ENCODE results near the gene GHR.

The GHR gene

DNA sequence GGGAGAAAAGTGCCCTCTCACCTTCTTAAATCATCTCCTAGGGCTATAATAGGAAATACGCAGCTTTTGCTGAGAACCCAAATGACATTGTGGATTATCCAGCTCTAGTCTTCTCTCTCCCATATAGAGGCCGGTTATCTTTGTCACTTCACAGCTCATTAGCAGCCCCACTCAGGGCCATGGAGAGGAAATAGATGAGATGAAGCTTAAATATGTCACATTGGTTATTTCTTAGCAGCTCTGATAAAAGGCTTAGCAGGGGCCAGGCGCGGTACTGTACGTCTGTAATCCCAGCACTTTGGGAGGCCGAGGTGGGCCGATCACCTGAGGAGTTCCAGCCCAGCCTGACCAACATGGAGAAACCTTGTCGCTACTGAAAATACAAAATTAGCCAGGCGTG is 90.0 kb downstream of the GHR start:
- no peaks in the 10 kb centered on the region for H3K27me3 ChIP-seq (ENCODE audit: control insufficient read depth, insufficient read depth, low read length, poor library complexity, severe bottlenecking)
- no peaks in the 10 kb centered on the region for H3K9me3 ChIP-seq (ENCODE audit: control insufficient read depth, low read length)
- 95 to 96% methylated on average over 9 of the region's 9 CpGs for WGBS, 2 experiments
- no peak overlapping the region for H3K27ac ChIP-seq (ENCODE audit: insufficient read depth, low read depth, low read length, poor library complexity, severe bottlenecking)
- peaks cover 8% of the 10 kb centered on the region for H3K4me1 ChIP-seq (ENCODE audit: control insufficient read depth, insufficient read depth, low read length)
- no peak overlapping the region for H3K4me3 ChIP-seq (ENCODE audit: insufficient read depth, low read depth, low read length)
- no peaks in the 10 kb centered on the region for H3K36me3 ChIP-seq (ENCODE audit: control insufficient read depth, insufficient read depth, low read length)

DNA sequence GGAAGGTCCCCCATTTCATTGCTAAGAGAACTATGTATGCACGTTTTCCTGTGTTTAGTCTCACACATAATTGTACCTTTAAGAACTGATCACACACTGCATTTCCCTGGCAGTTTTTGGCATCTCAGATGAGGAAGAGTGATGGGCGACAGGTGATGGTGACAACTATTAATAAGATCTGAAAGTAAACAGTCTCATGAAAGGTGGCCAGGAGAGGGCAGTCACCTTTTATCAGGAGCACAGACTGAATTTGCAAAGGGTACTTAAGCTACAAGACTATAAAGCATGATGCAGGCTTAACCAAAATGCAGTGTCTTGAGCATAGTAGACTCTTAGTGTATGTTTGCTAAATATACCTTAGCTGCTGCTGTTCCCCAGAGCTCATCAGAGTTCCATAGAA is 91.5 kb downstream of the GHR start:
- Histone ChIP-seq H3K9me3 (ENCODE audit: control insufficient read depth, low read length) (no peaks in the 10 kb centered on the region), H3K4me3 (ENCODE audit: insufficient read depth, low read depth, low read length) (no peak overlapping the region), H3K27ac (ENCODE audit: insufficient read depth, low read depth, low read length, poor library complexity, severe bottlenecking) (no peak overlapping the region), H3K27me3 (ENCODE audit: control insufficient read depth, insufficient read depth, low read length, poor library complexity, severe bottlenecking) (no peaks in the 10 kb centered on the region), H3K4me1 (ENCODE audit: control insufficient read depth, insufficient read depth, low read length) (peaks cover 8% of the 10 kb centered on the region), H3K36me3 (ENCODE audit: control insufficient read depth, insufficient read depth, low read length) (no peaks in the 10 kb centered on the region)
- WGBS, 2 experiments = 77 to 83% methylated on average over 1 to 2 of the region's 2 CpGs

DNA sequence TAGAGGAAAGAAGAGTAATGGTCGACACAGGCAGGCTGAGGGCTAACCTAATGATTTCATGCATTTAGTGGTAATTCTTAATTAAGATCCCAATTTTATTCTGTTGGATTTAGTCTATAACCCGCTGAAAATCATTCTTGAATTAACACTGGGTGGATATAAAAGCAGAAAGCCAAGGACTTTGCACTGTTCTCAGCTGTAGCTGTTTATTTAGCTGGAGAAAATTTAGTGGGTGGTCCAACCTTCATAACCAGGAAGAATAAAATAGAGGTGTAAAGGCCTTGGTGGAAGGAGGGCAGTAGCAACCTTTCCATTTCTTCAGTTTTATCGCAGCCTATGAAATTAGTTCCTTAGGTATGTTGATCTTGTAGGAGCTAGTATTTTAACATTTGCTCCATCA is 92.3 kb downstream of the GHR start:
- Histone ChIP-seq H3K27ac (ENCODE audit: insufficient read depth, low read depth, low read length, poor library complexity, severe bottlenecking) (no peak overlapping the region), H3K4me1 (ENCODE audit: control insufficient read depth, insufficient read depth, low read length) (peaks cover 3% of the 10 kb centered on the region), H3K9me3 (ENCODE audit: control insufficient read depth, low read length) (no peaks in the 10 kb centered on the region), H3K36me3 (ENCODE audit: control insufficient read depth, insufficient read depth, low read length) (no peaks in the 10 kb centered on the region), H3K4me3 (ENCODE audit: insufficient read depth, low read depth, low read length) (no peak overlapping the region), H3K27me3 (ENCODE audit: control insufficient read depth, insufficient read depth, low read length, poor library complexity, severe bottlenecking) (no peaks in the 10 kb centered on the region)
- WGBS, 2 experiments = 91 to 100% methylated on average over 3 of the region's 3 CpGs

DNA sequence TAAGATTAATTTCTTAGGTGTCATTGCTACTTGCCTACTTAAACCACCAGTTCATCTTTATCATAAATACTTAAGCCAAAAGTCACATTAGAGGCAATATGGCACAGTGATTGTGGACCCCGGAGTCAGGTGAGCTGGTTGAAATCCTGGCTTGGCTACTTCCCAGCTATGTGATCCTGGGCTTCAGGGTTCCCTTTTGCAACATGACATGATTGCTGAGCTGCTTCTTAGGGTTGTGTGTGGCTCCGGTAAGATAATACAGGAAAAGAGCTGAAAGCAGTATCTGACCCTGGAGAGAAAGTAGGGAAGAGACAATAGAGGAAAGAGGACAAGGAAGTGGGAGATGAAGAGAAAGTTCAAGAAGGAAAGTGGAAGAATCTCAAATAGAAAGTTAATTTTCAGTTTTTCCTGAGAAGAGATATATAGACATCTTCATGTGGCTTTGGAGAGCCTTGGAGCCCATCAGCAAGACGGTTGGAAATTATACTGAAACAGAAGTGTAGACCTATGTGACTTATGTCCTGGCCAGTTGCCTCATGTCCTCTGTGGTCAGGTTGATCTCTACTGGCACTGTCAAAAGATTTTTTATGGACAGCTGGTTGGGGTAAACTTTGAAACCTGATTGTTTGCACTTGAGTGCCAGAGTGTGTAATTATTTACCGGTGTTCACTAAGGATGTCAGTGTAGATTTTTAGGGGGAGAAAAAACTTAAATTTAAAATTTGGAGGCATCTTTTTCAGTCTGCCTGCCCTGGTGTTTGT is 93.2 kb downstream of the GHR start:
- WGBS, 2 experiments = 95 to 98% methylated on average over 4 of the region's 4 CpGs
- H3K4me1 ChIP-seq (ENCODE audit: control insufficient read depth, insufficient read depth, low read length) = no peaks in the 10 kb centered on the region
- H3K9me3 ChIP-seq (ENCODE audit: control insufficient read depth, low read length) = no peaks in the 10 kb centered on the region
- H3K36me3 ChIP-seq (ENCODE audit: control insufficient read depth, insufficient read depth, low read length) = no peaks in the 10 kb centered on the region
- no peak overlapping the region for H3K27ac ChIP-seq (ENCODE audit: insufficient read depth, low read depth, low read length, poor library complexity, severe bottlenecking)
- no peaks in the 10 kb centered on the region for H3K27me3 ChIP-seq (ENCODE audit: control insufficient read depth, insufficient read depth, low read length, poor library complexity, severe bottlenecking)
- no peak overlapping the region for H3K4me3 ChIP-seq (ENCODE audit: insufficient read depth, low read depth, low read length)

DNA sequence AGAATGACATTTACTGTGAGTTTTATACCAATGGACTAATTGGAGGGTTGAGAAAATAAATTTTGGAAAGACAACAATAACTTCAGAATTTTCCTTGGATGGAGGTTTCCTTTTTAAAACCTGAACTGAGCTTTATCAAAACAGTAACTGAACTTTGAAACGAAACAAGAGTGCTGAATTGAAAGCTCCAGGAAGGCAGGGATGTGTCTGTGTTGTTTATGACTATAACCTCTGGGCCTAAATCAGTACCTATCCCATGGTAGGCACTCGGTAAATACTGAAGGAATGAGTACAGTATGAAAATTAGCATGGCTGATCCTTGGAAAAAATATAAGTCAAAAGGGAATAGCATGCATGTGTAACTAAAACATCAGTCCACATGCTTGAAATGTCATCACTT is 93.9 kb downstream of the GHR start:
- H3K4me3 ChIP-seq (ENCODE audit: insufficient read depth, low read depth, low read length) = no peak overlapping the region
- no peaks in the 10 kb centered on the region for H3K36me3 ChIP-seq (ENCODE audit: control insufficient read depth, insufficient read depth, low read length)
- no peaks in the 10 kb centered on the region for H3K27me3 ChIP-seq (ENCODE audit: control insufficient read depth, insufficient read depth, low read length, poor library complexity, severe bottlenecking)
- no peaks in the 10 kb centered on the region for H3K9me3 ChIP-seq (ENCODE audit: control insufficient read depth, low read length)
- H3K4me1 ChIP-seq (ENCODE audit: control insufficient read depth, insufficient read depth, low read length) = no peaks in the 10 kb centered on the region
- 94 to 96% methylated on average over 2 of the region's 2 CpGs for WGBS, 2 experiments
- H3K27ac ChIP-seq (ENCODE audit: insufficient read depth, low read depth, low read length, poor library complexity, severe bottlenecking) = no peak overlapping the region

DNA sequence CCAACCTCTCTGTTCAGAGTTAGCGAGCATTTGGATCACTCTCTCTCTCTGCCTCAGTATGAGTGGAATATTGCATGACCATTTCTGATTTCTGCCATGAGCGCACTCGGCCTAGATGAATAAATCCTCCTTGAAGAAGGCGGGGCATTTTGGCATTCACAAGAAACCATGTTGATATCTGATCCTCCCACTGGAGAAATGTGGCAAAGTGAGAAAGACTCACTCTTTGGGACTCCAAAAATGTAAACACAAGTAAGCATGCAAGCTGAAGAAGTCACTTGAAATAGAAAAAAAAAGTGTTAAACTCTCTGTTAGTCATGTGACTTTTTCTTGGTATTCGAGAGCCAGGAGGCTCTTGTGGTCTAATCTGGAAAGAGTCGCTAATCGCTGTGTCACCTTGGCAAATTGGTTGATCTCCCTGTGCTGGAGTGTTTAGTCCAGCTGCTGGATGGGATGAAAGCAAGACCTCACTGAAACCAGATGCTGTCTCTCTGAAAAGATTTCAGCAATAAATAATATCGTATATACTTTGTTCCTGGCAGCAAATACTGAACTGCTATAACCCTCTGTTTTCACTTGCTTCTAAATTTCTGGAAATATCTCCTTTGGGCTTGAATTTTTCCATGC is 95.5 kb downstream of the GHR start:
- no peak overlapping the region for H3K27ac ChIP-seq (ENCODE audit: insufficient read depth, low read depth, low read length, poor library complexity, severe bottlenecking)
- H3K9me3 ChIP-seq (ENCODE audit: control insufficient read depth, low read length) = no peaks in the 10 kb centered on the region
- H3K27me3 ChIP-seq (ENCODE audit: control insufficient read depth, insufficient read depth, low read length, poor library complexity, severe bottlenecking) = no peaks in the 10 kb centered on the region
- WGBS, 2 experiments = 96 to 98% methylated on average over 8 of the region's 8 CpGs
- H3K4me3 ChIP-seq (ENCODE audit: insufficient read depth, low read depth, low read length) = no peak overlapping the region
- no peaks in the 10 kb centered on the region for H3K4me1 ChIP-seq (ENCODE audit: control insufficient read depth, insufficient read depth, low read length)
- no peaks in the 10 kb centered on the region for H3K36me3 ChIP-seq (ENCODE audit: control insufficient read depth, insufficient read depth, low read length)

DNA sequence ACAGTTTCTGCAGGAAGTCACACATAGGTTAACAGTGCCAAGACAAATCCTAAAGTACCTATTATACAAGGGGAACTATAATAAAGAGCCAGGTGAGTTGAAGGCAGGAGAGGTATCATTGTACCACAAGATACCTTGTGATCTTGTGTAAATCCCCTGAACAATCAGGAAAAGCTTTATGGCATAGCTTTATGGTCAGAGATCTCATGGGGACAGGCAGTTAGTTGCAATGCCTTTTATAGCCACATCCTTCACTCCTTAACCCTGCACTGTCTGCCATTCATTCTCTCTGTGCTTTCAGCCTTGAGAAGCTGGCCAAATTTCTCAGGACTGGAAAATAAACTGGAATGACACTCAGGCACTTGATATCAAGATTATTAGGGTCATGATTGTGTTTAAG is 97.0 kb downstream of the GHR start:
- no peak overlapping the region for H3K27ac ChIP-seq (ENCODE audit: insufficient read depth, low read depth, low read length, poor library complexity, severe bottlenecking)
- H3K9me3 ChIP-seq (ENCODE audit: control insufficient read depth, low read length) = no peaks in the 10 kb centered on the region
- H3K36me3 ChIP-seq (ENCODE audit: control insufficient read depth, insufficient read depth, low read length) = no peaks in the 10 kb centered on the region
- no peak overlapping the region for H3K4me3 ChIP-seq (ENCODE audit: insufficient read depth, low read depth, low read length)
- no peaks in the 10 kb centered on the region for H3K27me3 ChIP-seq (ENCODE audit: control insufficient read depth, insufficient read depth, low read length, poor library complexity, severe bottlenecking)
- H3K4me1 ChIP-seq (ENCODE audit: control insufficient read depth, insufficient read depth, low read length) = no peaks in the 10 kb centered on the region

DNA sequence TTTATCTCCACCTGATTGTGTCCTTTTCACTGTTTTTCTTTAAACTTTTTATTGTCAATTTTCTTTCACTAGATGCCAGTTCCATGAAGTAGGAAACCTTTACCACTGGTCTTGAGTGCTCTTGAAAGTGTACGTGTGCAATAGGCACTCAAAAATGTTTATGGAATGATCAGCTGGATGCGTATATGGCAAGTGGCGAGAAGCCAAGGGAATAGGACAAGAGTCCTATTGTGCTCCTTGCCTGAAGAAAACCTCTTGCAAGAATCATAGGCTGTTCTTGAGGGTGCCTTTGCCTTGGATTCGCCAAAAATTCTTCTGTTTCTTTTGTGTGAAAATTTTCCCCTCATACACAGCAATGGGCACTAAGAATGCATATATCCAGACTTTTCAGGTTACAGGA is 97.7 kb downstream of the GHR start:
- no peaks in the 10 kb centered on the region for H3K4me1 ChIP-seq (ENCODE audit: control insufficient read depth, insufficient read depth, low read length)
- H3K9me3 ChIP-seq (ENCODE audit: control insufficient read depth, low read length) = no peaks in the 10 kb centered on the region
- H3K27me3 ChIP-seq (ENCODE audit: control insufficient read depth, insufficient read depth, low read length, poor library complexity, severe bottlenecking) = no peaks in the 10 kb centered on the region
- H3K36me3 ChIP-seq (ENCODE audit: control insufficient read depth, insufficient read depth, low read length) = no peaks in the 10 kb centered on the region
- 96 to 97% methylated on average over 4 of the region's 4 CpGs for WGBS, 2 experiments
- no peak overlapping the region for H3K27ac ChIP-seq (ENCODE audit: insufficient read depth, low read depth, low read length, poor library complexity, severe bottlenecking)
- H3K4me3 ChIP-seq (ENCODE audit: insufficient read depth, low read depth, low read length) = no peak overlapping the region

DNA sequence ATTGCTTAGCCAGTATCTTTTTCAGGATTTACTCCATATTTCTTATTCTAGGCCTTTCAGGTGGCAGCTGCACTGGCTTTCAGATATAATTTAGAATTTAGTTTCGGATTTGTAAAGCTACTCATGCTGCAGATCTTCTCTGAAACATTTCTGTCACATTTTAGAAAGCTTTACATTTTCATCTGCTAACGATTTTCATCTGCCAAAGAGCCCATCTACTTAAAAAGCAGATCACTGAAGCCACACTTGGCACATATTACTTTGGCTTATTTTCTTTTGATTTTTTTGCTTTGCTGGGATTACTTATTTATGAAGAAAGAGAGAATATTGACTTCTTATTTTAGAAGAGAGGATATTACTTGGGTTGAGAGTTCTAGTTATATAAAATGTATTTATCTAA is 98.2 kb downstream of the GHR start:
- Histone ChIP-seq H3K36me3 (ENCODE audit: control insufficient read depth, insufficient read depth, low read length) (no peaks in the 10 kb centered on the region), H3K4me3 (ENCODE audit: insufficient read depth, low read depth, low read length) (no peak overlapping the region), H3K9me3 (ENCODE audit: control insufficient read depth, low read length) (no peaks in the 10 kb centered on the region), H3K4me1 (ENCODE audit: control insufficient read depth, insufficient read depth, low read length) (no peaks in the 10 kb centered on the region), H3K27me3 (ENCODE audit: control insufficient read depth, insufficient read depth, low read length, poor library complexity, severe bottlenecking) (no peaks in the 10 kb centered on the region), H3K27ac (ENCODE audit: insufficient read depth, low read depth, low read length, poor library complexity, severe bottlenecking) (no peak overlapping the region)
- 80 to 92% methylated on average over 2 of the region's 2 CpGs for WGBS, 2 experiments

DNA sequence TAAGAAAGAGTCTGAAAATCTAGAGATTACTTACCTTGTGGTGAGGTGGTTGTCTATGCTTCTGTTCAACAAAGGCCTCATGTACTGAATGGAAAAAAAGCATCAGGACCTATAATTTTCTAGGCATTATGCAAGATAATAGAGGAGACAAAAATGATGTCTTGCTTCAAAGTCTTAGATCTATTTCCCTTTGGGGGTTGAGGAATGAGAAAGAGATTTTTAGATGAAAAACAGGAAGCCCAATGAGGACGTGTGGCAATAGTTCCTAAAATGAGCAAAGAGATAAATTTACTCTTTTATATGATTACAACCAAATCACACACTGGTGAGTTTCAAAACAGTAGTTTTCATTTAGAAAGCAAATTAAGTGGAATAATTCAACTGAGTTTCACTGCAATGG is 99.5 kb downstream of the GHR start:
- no CpG with 5 or more reads among the region's 1 CpG for WGBS, 2 experiments
- H3K4me1 ChIP-seq (ENCODE audit: control insufficient read depth, insufficient read depth, low read length) = no peaks in the 10 kb centered on the region
- H3K27me3 ChIP-seq (ENCODE audit: control insufficient read depth, insufficient read depth, low read length, poor library complexity, severe bottlenecking) = no peaks in the 10 kb centered on the region

More for the DNA sequence above, 99.5 kb downstream of the GHR start:
- Histone ChIP-seq H3K27ac (ENCODE audit: insufficient read depth, low read depth, low read length, poor library complexity, severe bottlenecking) (no peak overlapping the region), H3K9me3 (ENCODE audit: control insufficient read depth, low read length) (peaks cover under 1% of the 10 kb centered on the region), H3K36me3 (ENCODE audit: control insufficient read depth, insufficient read depth, low read length) (no peaks in the 10 kb centered on the region), H3K4me3 (ENCODE audit: insufficient read depth, low read depth, low read length) (no peak overlapping the region)

All from ectodermal cell (in vitro differentiated cells).